Hepatic stellate cell (primary cell): ENCODE data around the gene GRIK1.
"Not testable (repeated sequence)": the region's sequence is repeated elsewhere in the genome, so short reads cannot be mapped to it uniquely, and the experiment has no call there.

ENCODE experiments used
- DNase-seq: peaks from one replicate; pipeline ENCODE4 v3.0.0; 2011; ENCODE audit warnings: low spot score

The GRIK1 gene

GRCh38 chr21:29939924-29940275 lies at the start of gene GRIK1:
Gene GRIK1, minus strand, starts transcription at chr21:29939996.
- no peak for DNase-seq

GRCh38 chr21:29987762-29988161 lies 48.0 kb upstream of the GRIK1 start:
- DNase-seq: no peak

GRCh38 chr21:29985866-29986265 lies 46.1 kb upstream of the GRIK1 start:
- DNase-seq: no peak

- DNase-seq: no peak
Observed at GRCh38 chr21:29979043-29979442, 39.2 kb upstream of the GRIK1 start.

- DNase-seq: no peak
Observed at GRCh38 chr21:29975776-29976175, 36.0 kb upstream of the GRIK1 start.

GRCh38 chr21:29973258-29973657 lies 33.5 kb upstream of the GRIK1 start:
- no peak for DNase-seq

- DNase-seq: no peak
Observed at GRCh38 chr21:29961291-29962027, 21.7 kb upstream of the GRIK1 start.

DNA sequence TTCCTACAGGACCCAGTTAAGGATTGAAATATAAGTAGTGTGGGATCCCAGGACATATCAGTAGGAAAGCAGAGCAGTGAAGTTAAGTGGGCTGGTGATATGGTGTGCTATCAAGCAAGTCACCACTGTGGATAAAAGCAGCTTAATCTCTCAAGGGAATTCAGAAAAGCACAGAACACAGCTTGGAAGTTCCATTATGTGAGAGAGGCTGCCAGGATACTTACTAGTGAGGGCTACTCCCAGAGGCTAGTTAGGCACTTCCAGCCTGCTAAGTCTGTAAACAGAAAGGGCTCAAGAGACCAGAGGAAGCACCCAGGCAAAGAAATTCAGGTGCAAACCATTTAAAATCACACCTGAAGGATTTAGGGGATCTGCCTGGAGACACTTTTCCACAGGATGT lies 18.8 kb upstream of the GRIK1 start:
- DNase-seq: no peak

DNA sequence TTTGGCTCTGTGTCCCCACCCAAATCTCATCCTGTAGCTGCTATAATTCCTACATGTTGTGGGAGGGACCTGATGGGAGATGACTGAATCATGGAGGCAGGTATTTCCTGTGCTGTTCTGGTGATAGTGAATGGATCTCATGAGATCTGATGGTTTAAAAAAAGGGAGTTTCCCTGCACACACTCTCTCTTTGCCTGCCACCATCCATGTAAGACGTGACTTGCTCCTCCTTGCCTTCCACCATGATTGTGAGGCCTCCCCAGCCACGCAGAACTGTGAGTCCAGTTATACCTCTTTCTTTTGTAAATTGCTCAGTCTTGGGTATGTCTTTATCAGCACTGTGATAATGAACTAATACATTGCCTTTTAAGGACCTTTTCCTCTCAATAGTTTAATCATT lies 18.2 kb upstream of the GRIK1 start:
- DNase-seq: not testable (repeated sequence)

- DNase-seq: no peak
Observed at GRCh38 chr21:29953690-29954089, 13.9 kb upstream of the GRIK1 start.

- DNase-seq: no peak
Observed at GRCh38 chr21:29953072-29953471, 13.3 kb upstream of the GRIK1 start.

DNA sequence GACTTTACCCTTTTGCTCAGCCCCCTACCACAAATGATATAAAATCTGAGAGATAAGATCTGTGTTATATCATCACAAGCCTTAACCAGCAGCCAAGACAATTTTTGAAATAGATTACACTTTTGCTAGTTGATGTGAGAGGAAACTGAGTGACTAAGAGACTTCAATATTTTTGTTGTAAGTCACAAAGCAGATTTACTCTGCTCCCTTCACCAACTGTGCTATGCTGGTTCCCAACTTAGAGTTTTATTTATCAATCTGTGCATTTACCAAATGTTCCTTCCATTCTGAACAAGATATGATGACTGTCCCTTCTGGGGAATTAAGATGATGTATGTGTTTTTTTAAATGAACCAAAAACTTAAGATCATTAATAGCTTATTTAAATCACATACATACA lies 12.1 kb upstream of the GRIK1 start:
- no peak for DNase-seq

DNA sequence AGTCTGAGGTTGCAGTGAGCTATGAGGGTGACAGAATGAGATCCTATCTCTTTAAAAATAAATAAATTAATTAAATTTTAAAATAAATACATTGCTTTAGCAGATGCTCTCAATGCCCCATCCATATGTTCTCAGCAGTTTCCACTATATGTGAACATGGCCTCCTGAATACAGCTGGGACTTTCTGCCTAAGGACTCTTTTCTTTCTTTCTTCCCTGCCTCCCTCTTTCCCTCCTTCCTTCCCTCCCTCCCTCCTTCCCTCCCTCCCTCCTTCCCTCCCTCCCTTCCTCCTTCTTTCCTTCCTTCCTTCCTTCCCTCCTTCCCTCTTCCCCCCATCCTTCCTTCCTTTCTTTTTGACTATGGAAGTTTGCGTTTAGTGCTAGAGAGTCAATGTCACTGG lies 10.2 kb upstream of the GRIK1 start:
- no peak for DNase-seq

DNA sequence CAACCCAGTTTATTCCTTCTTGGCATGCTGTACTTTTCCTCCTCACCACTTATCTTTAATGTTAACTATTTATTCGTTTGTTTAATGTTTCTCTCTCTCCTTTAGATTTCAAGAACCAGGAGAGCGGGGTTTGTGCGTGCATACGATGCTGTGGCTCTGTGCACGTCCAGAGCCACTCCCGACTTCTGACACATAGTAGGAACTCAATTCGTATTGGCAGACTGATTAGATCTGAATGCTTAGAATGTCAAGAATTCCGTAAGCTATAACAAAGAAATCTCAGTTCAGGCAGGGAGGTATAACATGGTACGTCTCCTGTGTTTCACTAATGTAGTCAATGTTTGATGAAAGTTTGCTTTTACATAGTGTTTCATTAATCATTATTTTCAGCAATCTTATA lies 7.3 kb upstream of the GRIK1 start:
- no peak for DNase-seq

GRCh38 chr21:29943885-29944284 lies 4.1 kb upstream of the GRIK1 start:
- no peak for DNase-seq

- no peak for DNase-seq
Observed at GRCh38 chr21:29942034-29942433, 2.2 kb upstream of the GRIK1 start.

- no peak for DNase-seq
Observed at GRCh38 chr21:29940991-29941390, 1.2 kb upstream of the GRIK1 start.

GRCh38 chr21:29940361-29940760 lies 565 bp upstream of the GRIK1 start:
- no peak for DNase-seq

GRCh38 chr21:29939104-29939923 lies 482 bp downstream of the GRIK1 start:
- DNase-seq: no peak

DNA sequence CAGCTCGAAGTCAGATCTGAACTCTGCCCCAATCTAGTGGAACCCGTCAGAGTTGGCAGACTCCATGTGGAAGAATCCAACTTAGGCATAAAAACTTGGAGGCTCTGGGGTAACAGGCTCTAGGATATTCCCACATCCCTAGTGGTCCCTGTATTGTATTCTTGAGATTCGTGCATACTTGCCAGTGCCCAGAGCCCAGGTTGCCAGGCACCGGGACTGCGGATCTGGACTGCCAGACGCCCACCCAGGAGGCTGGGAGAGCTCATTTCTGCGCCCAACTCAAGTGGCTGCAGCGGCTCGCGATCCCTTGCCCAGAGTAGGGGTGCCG lies 1.1 kb downstream of the GRIK1 start:
- DNase-seq: no peak

GRCh38 chr21:29933088-29933487 lies 6.7 kb downstream of the GRIK1 start:
- DNase-seq: no peak

GRCh38 chr21:29928537-29928936 lies 11.3 kb downstream of the GRIK1 start:
- DNase-seq: no peak

- no peak for DNase-seq
Observed at GRCh38 chr21:29920938-29921337, 18.9 kb downstream of the GRIK1 start.

DNA sequence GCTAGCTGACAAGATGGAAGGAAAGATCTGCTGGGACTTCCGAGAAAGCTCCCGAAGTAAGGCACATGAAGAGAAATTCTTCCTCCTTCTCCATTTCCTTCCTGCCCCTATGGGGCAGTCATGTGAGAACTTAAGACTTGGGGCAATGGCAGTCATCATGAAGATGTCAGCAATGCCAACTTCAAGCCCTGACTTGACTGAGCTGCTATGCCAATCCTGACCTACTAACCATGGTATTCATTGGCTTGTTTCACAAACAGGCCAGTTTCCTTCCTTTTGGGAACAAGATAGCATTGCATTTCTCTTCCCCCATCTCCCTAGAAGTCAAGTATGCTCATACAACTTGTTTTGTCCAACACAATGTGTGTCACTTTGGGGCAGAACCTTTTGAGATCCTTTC lies 25.5 kb downstream of the GRIK1 start:
- no peak for DNase-seq
